Stimulated activated CD8-positive, alpha-beta memory T cell treated with anti-CD3 and anti-CD28 coated beads, Interleukin-7, amount 100 ng/mL, for 24 hours (primary cell): ENCODE results near the gene CNIH1.
A peak's percentile ranks its signal among the peaks of the same experiment; 100 is the strongest.

Source experiments
- DNase-seq: peaks from one replicate; pipeline ENCODE4 v3.0.0-alpha.2; 2020; ENCODE audit warnings: low read depth

Gene CNIH1

DNA sequence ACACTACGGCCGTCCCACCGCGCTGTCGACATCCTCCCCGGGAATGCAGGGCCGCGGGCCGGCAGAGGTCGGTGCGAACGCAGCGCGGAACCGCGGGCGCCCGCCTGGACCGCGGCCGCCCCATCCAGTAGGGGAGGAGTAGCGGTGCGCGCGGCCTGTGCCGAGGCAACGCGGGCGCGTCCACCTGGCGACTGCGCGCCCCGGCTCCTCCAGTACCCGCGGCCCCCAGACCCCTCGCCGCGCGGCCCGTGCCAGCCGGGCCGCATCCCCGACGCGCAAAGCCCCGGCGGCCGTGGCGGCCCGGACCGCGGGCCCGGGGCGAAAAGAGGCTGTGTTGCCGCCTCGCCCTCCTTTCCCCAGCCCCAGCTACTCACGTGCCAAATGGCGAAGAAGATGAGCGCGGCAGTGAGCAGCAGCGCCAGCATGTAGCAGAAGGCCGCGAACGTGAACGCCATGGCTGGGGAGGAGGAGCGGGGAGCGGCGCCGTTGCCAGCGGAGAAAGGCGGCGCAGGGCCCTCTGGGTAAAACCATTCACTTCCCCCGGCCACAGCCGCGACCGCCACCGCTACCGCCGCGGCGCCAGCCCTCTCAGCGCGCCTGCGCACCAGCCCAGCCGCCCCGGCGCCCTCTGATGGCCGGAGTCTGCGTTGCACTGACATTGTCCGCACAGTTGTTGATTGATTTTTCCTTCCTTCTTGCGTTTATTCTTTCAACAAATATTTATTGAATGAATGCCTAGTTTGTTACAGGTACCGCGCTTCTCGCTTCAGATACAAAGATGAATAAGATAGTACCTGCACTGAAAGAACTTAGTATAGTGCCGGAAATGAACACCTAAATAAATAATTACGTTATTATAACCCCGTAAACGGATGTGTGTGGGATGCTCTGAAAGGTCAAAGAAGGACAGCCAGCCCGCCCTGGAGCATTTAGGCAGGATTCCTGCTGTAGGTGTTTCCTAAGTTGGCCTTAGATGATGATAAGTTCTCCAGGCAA is at the start of gene CNIH1:
Gene CNIH1 (minus strand): TSS at position 502 of the 996 bp plus-strand sequence. CDS start 47 bp downstream, at position 455.
- peak; percentile 87 for DNase-seq

DNA sequence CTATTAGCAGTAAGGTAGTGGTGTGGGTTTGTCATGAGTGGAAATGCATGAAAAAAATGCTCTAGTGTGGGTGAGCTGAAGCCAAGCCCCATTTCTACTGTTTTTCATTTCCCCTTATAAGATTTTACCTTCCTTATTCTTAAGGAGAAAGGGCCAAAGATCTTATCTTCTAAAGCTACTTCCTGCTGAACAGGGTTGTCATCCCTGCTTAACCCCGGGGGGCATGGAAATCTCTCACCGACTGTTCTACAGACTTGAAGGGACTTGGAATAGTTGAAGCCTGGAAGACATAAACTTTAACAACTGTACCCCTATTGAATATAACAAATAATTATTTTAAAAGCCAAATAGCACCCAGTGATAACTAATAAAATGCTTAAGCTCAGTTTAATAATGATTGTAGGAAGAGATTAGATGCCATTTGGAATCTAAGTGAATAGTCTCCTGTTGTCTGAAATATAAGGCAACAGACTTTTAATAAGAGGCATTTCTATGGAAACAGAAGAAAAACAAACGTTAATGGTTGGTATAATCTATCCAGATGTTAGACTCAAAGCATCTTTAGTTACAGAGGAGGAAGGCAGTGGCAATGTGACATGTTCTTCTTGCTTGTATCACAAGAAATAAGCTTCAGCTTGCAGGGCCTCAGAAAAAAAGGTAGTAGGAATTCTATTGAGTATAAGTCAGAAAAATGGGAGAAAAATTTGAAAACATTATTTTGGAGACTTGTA is 49.4 kb upstream of the CNIH1 start:
- DNase-seq = no peak

DNA sequence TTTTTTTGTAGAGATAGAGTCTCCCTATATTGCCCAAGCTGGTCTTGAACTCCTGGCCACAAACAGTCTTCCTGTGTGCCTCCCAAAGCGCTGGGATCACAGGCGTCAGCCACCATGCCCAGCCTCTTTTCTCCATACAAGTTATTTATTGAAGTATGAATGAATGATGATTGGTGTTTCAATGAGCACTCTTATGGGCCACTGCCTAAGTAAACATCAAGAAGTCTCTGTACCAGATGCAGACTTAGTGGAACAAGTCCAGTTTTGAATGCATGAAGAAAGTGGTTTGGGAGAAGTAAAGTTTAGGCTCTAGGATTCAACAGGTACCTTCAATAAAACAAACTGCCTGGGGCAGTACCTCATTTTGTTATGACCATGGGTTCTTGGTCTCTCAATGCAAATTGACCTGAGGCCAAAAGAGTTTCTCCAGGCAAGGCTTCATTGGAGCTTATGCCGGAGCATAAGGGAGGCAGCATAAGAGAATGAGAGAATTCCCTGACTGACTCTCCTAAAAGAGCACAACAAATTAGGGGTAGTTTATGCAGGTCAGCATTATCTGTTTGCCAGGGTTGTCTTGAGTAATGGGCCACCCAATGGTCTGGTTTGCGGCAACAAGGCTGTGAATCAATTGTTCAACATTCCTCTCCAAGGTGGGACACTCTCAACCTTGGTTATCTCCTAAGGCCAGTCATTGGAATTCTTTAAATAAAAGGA is 48.7 kb upstream of the CNIH1 start:
- no peak for DNase-seq

DNA sequence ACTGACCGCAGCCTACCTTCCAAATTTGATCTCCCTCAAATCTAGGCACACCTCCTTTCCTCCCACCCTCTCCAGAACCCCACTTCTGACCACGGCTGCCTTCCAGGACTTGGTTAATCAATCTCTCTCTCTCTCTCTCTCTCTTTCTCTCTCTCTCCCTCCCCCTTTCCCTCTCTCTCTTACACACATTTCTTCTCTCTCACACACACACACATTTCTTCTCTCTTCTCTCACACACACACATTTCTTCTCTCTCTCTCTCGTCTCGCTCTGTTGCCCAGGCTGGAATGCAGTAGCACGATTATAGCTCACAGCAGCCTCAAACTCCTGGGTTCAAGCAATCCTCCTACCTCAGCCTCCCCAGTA is 48.1 kb upstream of the CNIH1 start:
- DNase-seq = no peak

DNA sequence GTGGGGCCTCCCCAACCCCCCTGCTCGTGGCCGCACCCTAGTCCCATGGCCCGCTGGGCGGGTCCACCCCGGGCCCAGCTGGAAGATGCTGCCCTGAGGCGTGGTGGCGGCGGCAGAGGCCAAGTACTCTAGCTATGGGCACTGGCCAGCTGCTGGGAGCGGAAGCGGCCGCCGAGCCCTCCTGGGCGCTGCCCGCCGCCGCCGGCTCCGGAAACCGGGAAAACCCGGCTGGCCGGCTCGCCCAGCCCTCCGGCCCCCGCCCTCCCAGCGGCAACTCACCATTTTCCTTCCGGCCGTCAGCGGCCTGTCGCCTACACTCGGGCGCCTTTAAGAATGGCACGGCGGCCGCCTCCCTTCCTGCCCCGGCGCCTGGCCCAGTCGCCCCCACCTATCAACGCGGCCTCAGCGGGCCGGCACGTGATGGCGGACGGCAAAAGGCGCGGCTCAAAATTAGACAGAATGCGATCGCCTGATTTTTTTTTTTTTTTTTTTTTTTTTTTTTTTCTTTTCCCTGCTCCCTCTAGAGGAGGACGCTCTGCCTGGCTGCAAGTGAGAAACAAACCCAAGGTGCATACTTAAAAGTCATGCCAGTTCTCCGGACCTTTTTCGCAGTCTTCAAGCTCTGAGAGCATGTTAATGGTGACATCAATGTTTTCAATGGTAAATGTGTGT is 47.6 kb upstream of the CNIH1 start, which contains the start of gene GMFB:
Gene GMFB (minus strand): TSS at position 335 of the 672 bp plus-strand sequence. CDS start 53 bp downstream, at position 282.
- DNase-seq = peak; percentile 74

DNA sequence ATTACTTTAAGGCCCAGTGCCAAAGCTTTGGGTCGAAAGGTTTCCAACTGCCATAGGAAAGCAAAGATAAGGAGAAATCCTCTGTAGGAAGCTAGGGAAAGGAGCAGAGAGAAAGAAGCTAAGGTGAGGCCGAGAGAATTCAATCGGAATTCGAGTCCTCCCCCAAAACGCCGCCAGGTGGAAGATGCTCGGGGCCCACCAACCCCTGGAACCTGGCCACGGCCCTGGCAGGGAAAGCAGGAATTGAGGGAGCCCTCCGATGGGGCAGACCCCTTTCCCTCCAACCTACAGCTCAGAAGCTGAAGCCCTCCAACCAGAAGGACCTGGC is 47.1 kb upstream of the CNIH1 start:
- DNase-seq = no peak

DNA sequence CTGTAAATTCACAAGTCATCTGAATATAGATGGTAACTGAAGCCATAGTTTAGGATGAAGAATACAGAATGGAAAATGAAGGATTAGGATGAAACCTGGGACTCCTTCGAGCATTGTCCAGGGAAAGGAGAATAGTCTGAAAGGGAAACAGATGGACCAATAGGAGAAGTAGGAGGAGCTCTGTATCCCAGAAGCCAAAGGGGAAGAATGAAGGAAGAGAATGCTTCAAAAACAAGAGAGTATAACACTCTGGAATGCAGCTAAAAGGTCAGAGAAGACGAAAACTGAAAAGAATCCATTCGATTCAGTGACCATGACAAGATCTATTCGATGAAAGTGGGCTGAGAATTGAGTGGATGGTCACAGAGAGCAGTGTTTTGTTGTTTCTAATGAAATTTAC is 46.6 kb upstream of the CNIH1 start:
- DNase-seq = no peak

DNA sequence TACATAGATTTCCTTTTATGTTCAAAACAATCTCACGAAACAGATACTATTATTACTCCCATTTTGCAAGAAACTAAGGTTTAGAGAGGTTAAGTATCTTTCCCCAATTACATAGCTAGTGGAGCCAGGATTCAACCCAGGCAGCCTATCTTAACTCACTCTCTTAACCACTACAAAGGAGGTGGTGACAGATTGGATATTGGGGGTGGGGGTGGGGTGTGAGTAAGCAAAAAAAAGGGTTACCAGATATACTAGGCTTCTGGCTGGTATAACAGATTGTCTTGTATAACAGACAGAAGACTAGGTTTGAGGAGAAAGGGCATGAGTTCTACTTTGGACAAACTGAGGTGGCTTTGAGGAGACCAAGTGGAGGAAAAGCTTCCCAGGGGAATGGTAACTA is 45.5 kb upstream of the CNIH1 start:
- DNase-seq = no peak

DNA sequence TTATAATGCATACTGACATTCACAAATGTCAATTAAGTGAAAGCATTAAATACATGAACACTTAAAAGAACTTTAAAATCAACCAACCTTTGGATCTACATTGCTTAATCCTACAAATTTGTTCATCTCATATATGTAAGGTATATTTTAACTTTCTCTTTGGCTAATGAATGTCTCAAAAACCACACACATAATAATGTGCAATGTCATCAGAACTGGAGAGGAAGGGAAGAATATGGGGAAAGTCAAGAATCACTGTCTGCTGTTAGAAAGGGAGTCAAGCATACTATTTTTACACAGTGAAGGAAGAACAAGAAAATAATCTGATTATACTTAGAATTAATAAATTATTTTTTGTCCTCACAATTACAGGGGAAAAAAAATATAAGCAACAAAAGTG is 42.7 kb upstream of the CNIH1 start:
- no peak for DNase-seq

DNA sequence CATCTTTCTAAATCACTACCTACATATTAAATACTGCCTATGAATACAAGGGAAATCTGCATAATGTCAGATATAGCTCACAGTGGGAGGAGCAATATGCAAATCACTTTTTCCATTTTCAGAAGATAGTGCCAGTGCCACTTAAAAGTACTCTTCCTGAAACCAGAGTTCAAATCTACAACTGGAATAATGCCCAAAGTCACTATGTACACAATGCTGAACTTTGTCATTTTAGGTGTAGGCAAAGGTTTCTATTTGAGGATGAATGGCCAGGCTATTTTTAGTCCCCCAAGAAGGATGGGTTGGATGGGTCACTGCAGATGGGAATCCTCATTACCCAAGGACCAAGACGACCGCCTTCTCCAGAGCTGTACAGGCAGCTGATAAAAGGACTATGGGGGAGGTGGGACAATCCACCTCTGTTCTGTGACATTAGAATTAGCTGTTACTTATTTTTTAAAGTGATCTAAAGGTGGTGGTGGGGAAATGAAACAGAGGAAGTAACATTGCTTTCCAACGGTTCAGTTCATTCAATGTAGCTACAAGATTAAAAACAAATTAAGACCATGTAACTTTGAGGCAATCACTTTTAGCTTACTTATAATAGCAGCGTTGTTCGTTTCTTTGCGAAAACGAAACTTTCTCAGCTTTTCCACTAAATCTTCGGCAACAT is 42.0 kb upstream of the CNIH1 start:
- DNase-seq = no peak

DNA sequence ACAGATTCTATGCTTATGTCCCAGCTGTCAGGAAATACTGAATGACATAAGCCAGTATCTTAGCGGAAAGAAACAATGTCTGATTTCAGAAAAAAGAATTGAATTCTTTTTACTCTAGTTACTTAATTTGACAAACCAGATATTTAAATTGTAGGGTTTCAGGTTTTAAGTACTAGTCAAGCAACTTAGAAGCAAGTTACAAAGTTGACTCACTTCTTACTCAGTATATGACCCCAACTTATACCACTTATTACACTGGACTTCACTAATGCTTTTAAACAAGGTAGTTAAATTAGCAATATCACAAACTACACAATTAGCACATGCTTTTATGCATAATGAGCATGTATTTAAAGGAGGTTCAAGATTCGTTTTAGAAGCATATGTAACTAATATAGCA is 40.5 kb upstream of the CNIH1 start:
- no peak for DNase-seq

DNA sequence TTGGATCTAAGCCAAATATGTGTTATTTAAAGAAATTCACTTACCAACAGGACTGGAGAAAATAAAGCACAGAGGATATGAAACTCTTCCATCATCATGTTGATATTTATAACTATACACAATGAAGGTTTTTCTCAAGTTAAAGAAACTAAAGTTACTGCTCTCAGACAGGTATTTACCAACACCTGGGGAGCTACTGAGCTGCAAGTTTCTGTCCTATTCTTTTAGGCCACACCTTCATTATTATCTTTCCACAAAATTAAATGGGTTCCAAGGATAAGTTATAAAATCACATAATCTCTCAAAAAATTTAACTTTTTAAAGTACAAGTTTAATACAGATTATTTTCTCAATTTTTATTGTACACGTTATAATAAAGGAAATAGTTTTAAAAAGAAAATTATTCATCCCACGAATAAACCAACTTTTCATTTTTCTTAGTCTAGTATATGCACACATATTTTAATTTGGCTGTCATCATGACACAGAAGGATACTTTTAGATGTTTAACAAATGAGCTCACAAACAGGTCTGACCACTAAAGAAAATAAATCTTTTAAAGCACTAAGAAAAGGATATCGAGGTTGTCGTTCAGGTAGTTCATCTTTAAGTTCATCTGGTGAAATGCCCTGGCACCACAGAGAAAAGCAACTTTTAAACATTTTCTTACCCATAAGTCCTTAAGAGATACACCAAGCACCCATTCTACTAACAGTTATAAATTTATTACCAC is 39.8 kb upstream of the CNIH1 start:
- no peak for DNase-seq

DNA sequence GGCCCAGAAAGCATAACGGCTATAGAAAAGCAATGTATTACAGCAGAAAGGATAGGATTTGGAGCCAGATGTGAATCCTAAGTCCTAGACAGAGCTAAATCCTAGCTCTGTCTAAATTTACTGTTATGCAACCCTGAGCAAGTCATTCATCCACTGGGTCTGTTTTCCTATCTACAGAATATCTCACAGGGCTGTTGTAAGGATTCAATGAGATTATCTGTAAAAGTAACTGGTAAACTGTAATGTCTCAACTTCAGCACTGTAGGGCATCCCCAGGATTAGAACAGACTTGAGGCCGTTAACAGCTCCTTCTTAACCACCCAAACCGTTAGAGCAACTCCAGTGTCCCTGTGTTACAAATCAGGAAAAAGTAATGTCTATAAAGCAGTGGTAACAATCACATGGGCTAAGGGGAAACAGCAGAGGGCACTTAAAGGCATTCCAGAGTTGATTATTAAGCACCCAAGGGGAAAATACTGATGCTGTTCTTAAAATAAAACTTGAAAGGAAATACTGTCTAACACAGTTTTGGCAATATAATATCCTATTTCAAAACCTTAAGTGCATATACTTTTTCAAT is 37.6 kb upstream of the CNIH1 start:
- no peak for DNase-seq

DNA sequence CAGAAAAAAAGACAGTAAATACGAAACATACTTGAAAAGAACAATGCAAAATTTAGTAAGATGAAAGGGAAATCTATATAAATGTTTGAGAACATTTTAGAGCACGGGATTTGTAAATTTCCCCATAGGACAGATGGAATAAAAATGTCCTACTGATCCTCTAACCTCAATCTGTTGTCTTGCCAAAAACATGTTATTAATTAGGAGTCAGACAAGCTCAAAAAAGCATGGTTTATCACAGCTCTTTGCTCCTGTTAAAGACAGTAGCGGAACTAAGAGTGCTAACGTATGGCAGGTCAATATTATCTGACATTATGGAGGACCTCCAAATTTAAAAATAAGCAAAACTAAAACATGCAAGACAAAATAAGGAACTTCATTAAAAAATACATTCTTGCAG is 34.7 kb upstream of the CNIH1 start:
- no peak for DNase-seq

DNA sequence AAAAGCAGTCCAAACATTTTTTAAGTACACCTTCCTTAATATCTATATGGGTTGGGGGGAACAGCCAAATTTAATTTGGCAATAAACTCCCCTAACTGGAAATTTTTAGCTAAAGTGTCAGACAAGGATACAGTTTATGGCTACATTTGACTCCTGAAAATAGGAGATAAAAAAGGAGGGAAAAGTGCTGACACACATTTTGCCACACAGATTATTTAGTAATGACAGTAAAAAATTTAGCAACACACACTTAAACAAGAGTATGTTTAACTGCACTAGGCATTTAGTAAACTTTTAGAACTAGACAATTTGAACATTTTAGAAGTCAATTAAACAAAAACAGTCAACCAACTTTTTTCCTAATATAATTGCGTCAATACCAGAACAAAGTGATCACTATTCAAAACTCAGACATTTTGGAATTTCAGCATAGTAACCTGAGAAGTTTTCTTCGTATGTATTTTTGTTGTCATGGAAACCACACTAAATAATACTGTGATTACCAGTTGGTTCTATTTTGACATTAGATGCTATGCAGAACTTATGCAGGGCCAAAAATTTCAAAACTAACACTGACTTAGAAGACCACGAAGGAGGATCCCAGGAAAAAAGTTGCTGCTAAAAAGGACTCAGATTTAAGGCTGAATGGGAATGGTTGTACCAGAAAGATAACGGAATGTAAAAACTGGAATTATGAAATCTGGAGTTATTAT is 34.2 kb upstream of the CNIH1 start:
- DNase-seq = no peak

DNA sequence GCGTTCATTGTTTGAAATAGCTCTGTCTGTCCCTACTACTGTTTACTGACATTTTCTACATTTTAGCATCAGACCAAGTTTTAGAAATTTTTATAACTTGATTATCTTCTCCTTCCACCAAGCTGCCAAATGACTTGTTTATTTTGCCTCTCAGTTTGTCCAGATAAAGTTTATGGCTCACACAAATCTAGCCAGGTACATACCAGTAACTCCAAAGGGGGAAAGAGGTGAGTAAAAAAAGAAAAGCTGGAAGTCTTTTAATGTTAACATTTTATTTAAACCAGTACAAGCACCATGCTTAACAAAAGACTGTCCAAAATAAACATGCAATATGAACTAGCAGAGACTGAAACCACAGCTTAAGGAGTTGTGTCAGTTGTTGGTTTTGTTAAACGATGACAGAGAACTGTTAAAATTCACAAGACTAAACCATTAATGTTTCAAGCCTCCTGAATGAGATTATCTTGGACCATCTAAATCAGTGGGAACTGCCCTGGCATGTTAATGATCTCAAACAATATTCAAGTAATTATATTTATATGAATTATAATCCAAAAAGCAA is 33.1 kb upstream of the CNIH1 start:
- no peak for DNase-seq

DNA sequence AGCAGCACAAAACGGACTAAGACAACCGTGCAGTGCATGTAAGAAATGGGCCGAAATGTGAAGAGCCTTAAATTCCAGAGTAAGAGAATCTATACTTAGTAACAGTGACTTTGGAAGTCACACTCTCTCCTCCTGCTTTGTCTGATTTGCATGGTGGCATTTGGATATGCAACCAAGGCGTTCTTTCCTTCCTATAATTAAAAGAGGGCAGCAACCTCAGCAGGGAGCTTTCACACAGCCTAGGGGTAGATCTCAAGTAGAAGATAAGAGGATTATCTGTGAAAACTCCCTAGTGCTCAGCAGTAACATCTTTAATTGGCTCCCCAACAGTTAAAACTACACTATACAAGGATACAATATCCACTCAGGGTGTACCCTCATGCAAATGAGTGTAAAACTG is 31.1 kb upstream of the CNIH1 start:
- DNase-seq = no peak

DNA sequence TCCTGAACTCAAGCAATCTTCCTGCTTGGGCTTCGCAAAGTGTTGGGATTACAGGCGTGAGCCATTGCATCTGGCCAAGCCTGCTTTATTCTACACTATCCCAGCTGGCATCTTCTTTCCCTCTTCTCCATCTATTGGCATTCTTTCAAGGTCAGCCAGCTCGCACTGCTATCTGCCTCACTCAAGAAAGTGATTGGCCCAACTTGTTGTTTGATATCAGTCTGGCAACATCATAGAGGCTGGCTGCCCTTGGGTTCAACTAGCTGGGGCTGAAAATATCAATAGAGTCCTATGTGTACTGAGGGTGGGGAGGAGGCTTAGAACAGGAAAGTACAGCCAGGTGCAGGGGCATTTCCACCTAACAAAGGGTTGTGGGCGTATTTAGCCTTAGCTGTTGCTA is 30.5 kb upstream of the CNIH1 start:
- DNase-seq = no peak

DNA sequence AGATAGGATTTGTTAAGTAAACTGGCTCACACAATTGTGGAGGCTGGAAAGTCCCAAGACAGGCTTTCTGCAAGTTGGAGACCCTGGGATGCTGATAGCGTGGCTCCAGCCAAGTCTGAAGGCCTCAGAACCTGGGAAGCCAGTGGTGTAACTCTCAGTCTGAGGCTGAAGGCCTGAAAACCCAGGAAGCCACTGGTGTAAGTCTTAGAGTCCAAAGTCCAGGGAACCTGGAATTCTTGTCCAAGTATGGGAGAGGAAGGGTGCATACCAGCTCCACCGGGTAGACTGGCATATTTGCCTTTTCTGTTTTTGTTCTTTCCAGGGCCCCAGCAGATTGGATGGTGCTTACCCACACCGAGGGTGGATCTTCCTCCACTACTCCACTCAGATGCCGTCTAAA is 29.5 kb upstream of the CNIH1 start:
- DNase-seq = no peak
